ENCODE data around the gene KLHL6.

The KLHL6 gene

GRCh38 chr3:183439515-183439914 is 116.0 kb downstream of the KLHL6 start:
- no peak for TF ChIP-seq Cebpa-rat (IDR thresholded peaks at IDR 0.05)
- Histone ChIP-seq H3K4me3 (no peak overlapping the region), H3K4me2 (no peak overlapping the region), H3K27ac (no peak overlapping the region), H4K20me1 (no peaks in the 10 kb centered on the region), H3K9me3 (peaks cover 17% of the 10 kb centered on the region), H3K27me3 (no peaks in the 10 kb centered on the region), H3K4me1 (no peaks in the 10 kb centered on the region), H3K36me3 (no peaks in the 10 kb centered on the region), H3K9ac (no peak overlapping the region)

- Histone ChIP-seq H3K9me3 (peaks cover 10% of the 10 kb centered on the region), H3K27ac (no peak overlapping the region), H4K20me1 (no peaks in the 10 kb centered on the region), H3K4me3 (no peak overlapping the region), H3K4me1 (no peaks in the 10 kb centered on the region), H3K27me3 (no peaks in the 10 kb centered on the region), H3K9ac (no peak overlapping the region), H3K36me3 (no peaks in the 10 kb centered on the region), H3K4me2 (no peak overlapping the region)
- no peak for TF ChIP-seq Cebpa-rat (IDR thresholded peaks at IDR 0.05)
Observed at GRCh38 chr3:183438735-183439134, 116.8 kb downstream of the KLHL6 start.

GRCh38 chr3:183437666-183438564 is 117.6 kb downstream of the KLHL6 start:
- no peaks in the 10 kb centered on the region for H4K20me1 ChIP-seq
- no peak overlapping the region for H3K4me2 ChIP-seq
- H3K4me1 ChIP-seq, result no peaks in the 10 kb centered on the region
- H3K9ac ChIP-seq, result no peak overlapping the region
- no peak overlapping the region for H3K4me3 ChIP-seq
- H3K27ac ChIP-seq, result no peak overlapping the region
- H3K36me3 ChIP-seq, result no peaks in the 10 kb centered on the region
- H3K9me3 ChIP-seq, result peaks cover 2% of the 10 kb centered on the region; the same call in 1 of the 2 replicates
- no peak for TF ChIP-seq Cebpa-rat (IDR thresholded peaks at IDR 0.05)
- H3K27me3 ChIP-seq, result no peaks in the 10 kb centered on the region
